ENCODE measurements around the gene GRID1.

DNA sequence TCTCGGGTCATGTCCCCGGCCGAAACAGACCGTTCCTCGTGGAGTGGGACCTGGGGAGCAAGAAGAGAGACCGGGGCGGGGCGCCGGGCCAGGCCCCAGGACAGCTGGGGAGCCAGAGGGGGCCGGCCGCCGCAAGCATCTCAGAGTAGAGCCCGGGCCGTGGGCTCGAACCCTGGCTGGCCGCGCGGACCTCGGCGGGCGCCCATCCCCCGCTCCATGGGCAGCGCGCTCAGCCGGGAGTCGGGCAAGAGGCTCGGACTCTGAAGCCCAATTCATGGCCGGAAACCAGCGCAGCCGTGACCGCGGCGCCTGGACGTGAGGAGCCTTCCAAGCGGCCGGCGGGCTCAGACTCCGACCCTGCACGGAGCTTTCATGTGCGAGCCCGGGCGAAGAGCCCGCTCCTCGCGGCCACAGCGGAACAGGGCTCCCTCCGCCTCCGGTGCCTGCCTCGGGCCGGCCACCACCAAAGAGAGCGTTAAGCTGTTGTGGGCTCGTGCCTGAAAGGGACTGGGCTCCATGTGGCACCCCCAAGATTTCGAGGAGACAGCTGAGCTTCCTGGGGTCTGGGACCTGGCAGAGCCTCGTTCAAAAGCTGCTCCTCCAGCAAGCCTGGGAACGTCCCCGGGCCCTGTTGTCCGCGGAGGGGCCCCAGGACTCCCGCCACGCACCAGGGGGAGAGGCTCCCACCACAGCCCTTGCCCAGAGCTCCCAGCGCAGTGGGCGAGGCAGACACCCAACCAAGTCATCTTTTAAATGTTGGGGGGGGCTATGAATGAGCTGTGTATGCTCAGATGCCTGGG lies 757 bp upstream of the GRID1 start:
- TF ChIP-seq, protein P1, sequence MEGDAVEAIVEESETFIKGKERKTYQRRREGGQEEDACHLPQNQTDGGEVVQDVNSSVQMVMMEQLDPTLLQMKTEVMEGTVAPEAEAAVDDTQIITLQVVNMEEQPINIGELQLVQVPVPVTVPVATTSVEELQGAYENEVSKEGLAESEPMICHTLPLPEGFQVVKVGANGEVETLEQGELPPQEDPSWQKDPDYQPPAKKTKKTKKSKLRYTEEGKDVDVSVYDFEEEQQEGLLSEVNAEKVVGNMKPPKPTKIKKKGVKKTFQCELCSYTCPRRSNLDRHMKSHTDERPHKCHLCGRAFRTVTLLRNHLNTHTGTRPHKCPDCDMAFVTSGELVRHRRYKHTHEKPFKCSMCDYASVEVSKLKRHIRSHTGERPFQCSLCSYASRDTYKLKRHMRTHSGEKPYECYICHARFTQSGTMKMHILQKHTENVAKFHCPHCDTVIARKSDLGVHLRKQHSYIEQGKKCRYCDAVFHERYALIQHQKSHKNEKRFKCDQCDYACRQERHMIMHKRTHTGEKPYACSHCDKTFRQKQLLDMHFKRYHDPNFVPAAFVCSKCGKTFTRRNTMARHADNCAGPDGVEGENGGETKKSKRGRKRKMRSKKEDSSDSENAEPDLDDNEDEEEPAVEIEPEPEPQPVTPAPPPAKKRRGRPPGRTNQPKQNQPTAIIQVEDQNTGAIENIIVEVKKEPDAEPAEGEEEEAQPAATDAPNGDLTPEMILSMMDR (optimal IDR thresholded peaks at IDR 0.05 in 1 of 3, IDR thresholded peaks at IDR 0.05 in 1 of 3, conservative IDR thresholded peaks at IDR 0.05 in 1 of 3; ENCODE audit: extremely low read depth in 1 of 3, insufficient read depth in 2 of 3, low read length in 3 of 3): no peak
- peak; percentile 86 for TF ChIP-seq EZH2 (IDR thresholded peaks at IDR 0.05; ENCODE audit: low read length)
